NK-92 treated with Interleukin-12 subunit alpha and Interleukin-12 subunit beta, amount 100 ng/mL, for 24 hours (cell line): Measurements from ENCODE around the gene ZNF827.

Experiments
- DNase-seq: peaks from one replicate; lab custom pipeline; 2025; lab: John Stamatoyannopoulos, UW

ZNF827 gene

DNA sequence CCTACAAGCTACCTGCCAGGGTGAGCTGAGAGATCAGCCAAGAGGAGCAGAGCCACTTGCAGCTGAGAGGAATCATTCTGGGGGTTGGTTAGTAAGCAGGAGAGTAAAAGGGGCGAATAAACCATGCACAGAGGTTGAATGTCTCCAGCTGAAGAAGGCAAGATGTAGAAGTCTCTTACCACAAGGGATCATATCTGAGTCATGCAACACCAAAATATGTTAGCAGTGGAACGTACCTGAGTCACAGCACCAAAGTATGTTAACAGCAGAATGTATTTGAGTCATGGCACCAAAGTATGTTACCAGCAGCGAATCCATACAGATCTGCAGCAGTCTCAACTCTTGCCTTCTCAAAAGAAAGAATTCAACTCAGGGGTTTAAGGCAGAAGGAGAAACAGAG lies 228.8 kb downstream of the ZNF827 start:
- no peak for DNase-seq

- DNase-seq: no peak
These were observed 229.3 kb downstream of the ZNF827 start for GRCh38 chr4:145709336-145709735.
